ENCODE data around the gene SLMAP.

GRCh38 chr3:57784089-57784735, 28.1 kb downstream of the SLMAP start:
- no peak for TF ChIP-seq CTCF (IDR thresholded peaks at IDR 0.05; ENCODE audit: insufficient read depth, low read depth, low read length)
- no peak for TF ChIP-seq EZH2 (IDR thresholded peaks at IDR 0.05; ENCODE audit: insufficient read depth, low read length)
